ENCODE data around the gene AFF2.

AFF2 gene

GRCh38 chrX:148960060-148960459 is 459.6 kb downstream of the AFF2 start:
- TF ChIP-seq, protein P1, sequence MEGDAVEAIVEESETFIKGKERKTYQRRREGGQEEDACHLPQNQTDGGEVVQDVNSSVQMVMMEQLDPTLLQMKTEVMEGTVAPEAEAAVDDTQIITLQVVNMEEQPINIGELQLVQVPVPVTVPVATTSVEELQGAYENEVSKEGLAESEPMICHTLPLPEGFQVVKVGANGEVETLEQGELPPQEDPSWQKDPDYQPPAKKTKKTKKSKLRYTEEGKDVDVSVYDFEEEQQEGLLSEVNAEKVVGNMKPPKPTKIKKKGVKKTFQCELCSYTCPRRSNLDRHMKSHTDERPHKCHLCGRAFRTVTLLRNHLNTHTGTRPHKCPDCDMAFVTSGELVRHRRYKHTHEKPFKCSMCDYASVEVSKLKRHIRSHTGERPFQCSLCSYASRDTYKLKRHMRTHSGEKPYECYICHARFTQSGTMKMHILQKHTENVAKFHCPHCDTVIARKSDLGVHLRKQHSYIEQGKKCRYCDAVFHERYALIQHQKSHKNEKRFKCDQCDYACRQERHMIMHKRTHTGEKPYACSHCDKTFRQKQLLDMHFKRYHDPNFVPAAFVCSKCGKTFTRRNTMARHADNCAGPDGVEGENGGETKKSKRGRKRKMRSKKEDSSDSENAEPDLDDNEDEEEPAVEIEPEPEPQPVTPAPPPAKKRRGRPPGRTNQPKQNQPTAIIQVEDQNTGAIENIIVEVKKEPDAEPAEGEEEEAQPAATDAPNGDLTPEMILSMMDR (IDR thresholded peaks at IDR 0.05; ENCODE audit: low read depth, low read length): no peak
- H3K4me3 ChIP-seq (replicated peaks in 1 of 2; ENCODE audit: low read depth in 2 of 2, low read length in 2 of 2): no peak overlapping the region
- DNase-seq (ENCODE audit: low read depth in 2 of 2): peak; percentile 28 to 54

- no peak for DNase-seq (ENCODE audit: low read depth in 2 of 2)
- TF ChIP-seq, protein P1 (IDR thresholded peaks at IDR 0.05; ENCODE audit: low read depth, low read length): no peak
- no peak overlapping the region for H3K4me3 ChIP-seq (replicated peaks in 1 of 2; ENCODE audit: low read depth in 2 of 2, low read length in 2 of 2)
Measured at GRCh38 chrX:148961985-148962384, 461.6 kb downstream of the AFF2 start.

- H3K4me3 ChIP-seq (replicated peaks in 1 of 2; ENCODE audit: low read depth in 2 of 2, low read length in 2 of 2): no peak overlapping the region
- DNase-seq (ENCODE audit: low read depth in 2 of 2): no peak
- TF ChIP-seq, protein P1 (IDR thresholded peaks at IDR 0.05; ENCODE audit: low read depth, low read length): no peak
Measured at GRCh38 chrX:148976571-148977400, 476.4 kb downstream of the AFF2 start.

DNA sequence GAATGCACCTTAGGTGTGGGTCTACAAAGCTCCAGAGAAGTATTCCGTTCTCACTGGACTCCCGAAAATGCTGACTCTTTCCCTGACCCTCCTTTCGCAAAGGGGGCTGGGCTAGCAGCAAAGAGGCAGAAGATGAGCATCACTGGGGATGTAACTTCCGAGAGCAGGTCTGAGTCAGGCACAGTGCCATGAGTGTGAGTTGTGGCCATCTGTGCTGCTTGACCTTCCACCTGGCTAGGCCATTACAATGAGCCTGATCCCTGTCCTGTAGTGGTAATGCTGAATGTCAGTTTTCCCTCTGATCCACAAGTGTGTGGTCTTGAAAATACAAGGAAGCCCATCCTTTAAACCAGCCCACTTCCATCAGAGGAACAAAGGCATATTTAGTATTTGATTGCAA is 479.4 kb downstream of the AFF2 start:
- DNase-seq (ENCODE audit: low read depth in 2 of 2): no peak
- TF ChIP-seq, protein P1 (IDR thresholded peaks at IDR 0.05; ENCODE audit: low read depth, low read length): no peak
- H3K4me3 ChIP-seq (replicated peaks in 1 of 2; ENCODE audit: low read depth in 2 of 2, low read length in 2 of 2): no peak overlapping the region

DNA sequence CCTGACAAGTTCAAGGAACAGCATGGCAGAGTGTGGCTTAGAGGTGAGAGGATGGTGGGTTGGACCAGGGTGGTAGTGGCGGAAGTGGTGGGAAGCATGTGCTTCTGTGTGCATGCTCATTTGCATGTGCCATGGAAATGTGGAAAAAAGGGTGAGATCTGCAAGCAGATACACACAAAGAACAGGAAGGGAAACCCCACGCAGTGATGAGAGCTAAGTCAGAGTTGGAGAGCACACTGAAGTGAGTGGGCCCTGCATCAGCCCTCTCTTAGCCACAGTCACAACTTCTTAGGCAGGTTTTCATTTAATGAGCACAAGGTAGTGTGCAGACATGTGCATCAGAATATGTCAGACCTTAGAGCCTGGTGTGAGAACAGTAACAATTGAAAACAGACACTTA is 483.8 kb downstream of the AFF2 start:
- no peak for DNase-seq (ENCODE audit: low read depth in 2 of 2)
- no peak overlapping the region for H3K4me3 ChIP-seq (replicated peaks in 1 of 2; ENCODE audit: low read depth in 2 of 2, low read length in 2 of 2)
- TF ChIP-seq, protein P1 (IDR thresholded peaks at IDR 0.05; ENCODE audit: low read depth, low read length): no peak

DNA sequence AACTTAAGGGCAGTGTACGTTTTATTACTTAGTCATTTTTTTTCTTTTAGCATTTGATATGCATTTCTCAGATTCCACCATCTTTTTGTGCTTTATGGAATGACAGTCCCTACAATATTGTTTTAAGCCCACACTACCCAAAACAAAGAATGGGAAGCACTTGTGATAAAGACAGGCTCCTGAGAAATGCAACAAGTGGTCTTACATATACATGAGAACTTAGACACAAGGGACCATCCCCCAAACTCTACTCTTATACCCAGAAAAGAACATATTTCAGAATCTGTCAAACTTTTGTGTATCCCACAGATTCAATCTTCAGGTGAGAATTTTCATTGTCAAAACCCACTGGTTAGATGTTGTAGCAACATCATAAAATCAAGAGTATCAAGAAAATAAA is 491.1 kb downstream of the AFF2 start:
- no peak for DNase-seq (ENCODE audit: low read depth in 2 of 2)
- H3K4me3 ChIP-seq (replicated peaks in 1 of 2; ENCODE audit: low read depth in 2 of 2, low read length in 2 of 2): no peak overlapping the region
- TF ChIP-seq, protein P1 (IDR thresholded peaks at IDR 0.05; ENCODE audit: low read depth, low read length): no peak

Measured in cardiac fibroblast (primary cell).